ENCODE results near the gene SUPT4H1. TPM values are rescaled to one million over a fixed set of nuclear protein-coding genes. Genes with fewer than 3 reads are reported as not detected.

The SUPT4H1 gene
- total RNA-seq, 1 donor, result 67.3 TPM

GRCh38 chr17:58331815-58332777 is 19.9 kb downstream of the SUPT4H1 start:
- DNase-seq (ENCODE audit: low read depth in 2 of 3, low spot score in 2 of 3), result peak; percentile 77 to 95 (median 89)

DNA sequence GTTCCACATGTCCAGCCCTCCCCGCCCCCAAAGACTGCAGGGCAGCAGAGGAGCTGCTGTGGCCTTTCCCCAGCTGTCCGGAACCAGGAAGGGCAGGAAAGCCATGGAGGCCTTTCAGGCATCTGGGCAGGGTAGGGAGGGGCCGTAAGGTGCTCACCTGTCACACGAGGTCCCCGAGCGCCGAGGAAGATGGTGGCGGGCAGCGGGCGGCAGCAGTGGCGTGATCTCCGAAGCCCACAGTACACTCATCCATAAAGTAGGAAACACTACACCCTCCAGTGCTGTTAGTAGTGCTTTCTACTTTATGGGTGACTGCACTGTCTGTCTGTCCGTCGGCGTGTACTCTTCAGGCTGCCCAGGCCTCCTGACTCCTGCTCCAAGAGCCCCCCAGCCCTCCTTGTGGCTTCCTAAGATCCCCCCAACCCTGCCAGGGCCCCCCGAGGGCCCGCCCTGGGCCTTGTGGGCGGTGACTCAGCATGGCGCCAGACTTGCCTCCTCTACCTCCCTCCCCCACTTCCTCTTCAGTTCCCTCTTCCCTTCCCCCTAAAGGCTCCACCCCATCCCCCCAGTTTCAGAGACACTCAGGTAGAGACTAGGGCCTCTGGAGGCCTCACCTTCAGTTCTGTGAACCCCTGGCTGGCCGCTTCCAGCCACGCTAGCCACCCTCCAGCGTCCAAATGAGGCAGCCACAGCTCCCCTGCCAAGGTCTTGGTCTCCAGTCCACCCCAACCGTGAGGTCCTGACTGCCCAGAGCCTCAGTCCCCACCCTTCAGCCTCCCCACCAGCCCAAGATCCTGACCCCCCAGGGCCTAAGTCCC is 20.8 kb downstream of the SUPT4H1 start:
- peak in 2 of 3 donors; percentile 74 to 78 for DNase-seq (ENCODE audit: low read depth in 2 of 3, low spot score in 2 of 3)

- no peak for DNase-seq (ENCODE audit: low read depth in 2 of 3, low spot score in 2 of 3)
These were observed 21.4 kb downstream of the SUPT4H1 start for GRCh38 chr17:58330538-58330996.

- DNase-seq (ENCODE audit: low read depth in 2 of 3, low spot score in 2 of 3), result peak in 1 of 3 donors; percentile 51
These were observed 22.0 kb downstream of the SUPT4H1 start for GRCh38 chr17:58329810-58330537.

DNA sequence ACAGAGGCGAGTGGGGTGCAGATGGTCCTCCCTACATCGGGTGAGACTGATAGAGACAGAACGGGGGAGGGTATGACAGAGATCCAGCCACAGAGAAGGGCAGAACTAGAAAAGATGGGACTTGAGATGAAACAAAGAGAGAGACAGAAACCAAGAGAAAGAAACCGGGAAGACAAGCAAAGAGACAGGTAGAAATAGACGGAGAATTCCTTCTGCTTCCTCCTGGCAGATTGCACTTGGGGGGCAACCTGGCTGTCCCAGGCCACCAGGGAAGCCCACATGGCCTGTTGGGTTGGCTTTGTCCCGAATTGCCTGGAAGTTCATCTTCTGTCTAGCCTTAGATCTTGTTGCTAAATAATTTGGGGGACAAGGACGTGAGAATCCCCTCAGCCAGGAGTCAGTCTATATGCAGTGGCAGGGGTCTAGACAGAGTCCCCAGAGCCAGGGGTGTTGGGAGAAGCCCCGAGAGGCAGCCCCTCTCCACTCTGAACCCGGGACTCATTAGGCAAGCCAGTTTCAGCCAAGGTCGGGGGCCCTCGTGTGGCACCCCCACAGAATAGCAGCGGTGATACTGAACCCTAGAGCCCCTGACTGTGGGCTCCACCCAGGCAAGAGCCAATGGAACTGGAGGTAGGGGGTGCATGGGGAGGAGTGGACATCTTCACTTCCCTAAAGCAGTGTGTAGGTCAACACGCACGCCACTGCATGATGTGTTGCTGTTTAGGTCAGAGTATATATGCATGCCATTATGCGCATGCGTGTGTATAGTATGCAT is 22.8 kb downstream of the SUPT4H1 start:
- DNase-seq (ENCODE audit: low read depth in 2 of 3, low spot score in 2 of 3), result peak in 2 of 3 donors; percentile 87 to 92

GRCh38 chr17:58328195-58329034 is 23.6 kb downstream of the SUPT4H1 start, which contains the start of gene TSPOAP1:
TSPOAP1 (minus strand) TSS chr17:58328795; CDS start chr17:58327920, 875 bp downstream.
- DNase-seq (ENCODE audit: low read depth in 2 of 3, low spot score in 2 of 3), result peak in 2 of 3 donors; percentile 84 to 88

DNA sequence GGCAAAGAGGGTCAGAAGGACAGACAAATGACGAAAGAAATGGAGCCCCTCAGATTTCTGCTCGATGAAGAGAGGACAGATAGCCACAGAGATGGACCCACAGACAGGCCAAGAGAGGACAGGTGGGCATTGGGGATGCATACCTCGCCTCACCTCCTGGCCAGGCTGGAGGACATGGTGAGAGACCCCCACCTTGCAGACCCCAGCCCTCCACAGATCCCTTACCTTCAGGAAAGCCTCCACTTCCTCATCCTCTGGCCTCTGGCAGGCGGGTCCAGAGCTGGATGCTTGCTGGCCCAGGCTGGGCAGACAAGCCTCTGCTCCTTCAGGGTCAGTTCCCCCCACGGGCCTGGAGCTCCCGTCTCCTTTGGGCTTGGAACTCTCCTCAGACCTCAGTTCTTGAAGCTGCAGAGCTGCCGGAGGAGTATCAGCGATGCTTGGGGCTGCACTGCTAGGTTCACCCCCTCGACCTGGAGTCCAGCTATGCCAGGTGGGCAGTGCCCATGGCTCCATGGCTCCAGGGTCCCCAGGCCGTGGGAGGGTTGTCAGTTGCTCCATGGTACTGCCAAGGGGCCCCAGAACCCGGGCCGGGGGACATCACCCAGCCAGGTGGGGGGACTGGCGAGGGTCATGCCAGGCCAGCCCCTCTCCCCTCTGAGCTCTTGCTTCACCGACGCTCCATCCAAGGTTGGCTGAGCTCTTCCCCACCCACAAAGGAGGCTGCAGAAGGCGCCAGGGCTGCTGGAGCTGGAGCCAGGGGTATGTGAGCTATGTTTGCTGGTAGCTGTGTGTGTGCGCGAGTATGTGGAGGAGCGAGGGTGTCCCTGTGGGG is 24.4 kb downstream of the SUPT4H1 start:
- peak in 1 of 3 donors; percentile 40 for DNase-seq (ENCODE audit: low read depth in 2 of 3, low spot score in 2 of 3)

GRCh38 chr17:58326609-58327362 is 25.2 kb downstream of the SUPT4H1 start:
- DNase-seq (ENCODE audit: low read depth in 2 of 3, low spot score in 2 of 3), result no peak

GRCh38 chr17:58325976-58326468 is 26.0 kb downstream of the SUPT4H1 start:
- DNase-seq (ENCODE audit: low read depth in 2 of 3, low spot score in 2 of 3), result no peak

- DNase-seq (ENCODE audit: low read depth in 2 of 3, low spot score in 2 of 3), result no peak
These were observed 26.7 kb downstream of the SUPT4H1 start for GRCh38 chr17:58325289-58325726.

DNA sequence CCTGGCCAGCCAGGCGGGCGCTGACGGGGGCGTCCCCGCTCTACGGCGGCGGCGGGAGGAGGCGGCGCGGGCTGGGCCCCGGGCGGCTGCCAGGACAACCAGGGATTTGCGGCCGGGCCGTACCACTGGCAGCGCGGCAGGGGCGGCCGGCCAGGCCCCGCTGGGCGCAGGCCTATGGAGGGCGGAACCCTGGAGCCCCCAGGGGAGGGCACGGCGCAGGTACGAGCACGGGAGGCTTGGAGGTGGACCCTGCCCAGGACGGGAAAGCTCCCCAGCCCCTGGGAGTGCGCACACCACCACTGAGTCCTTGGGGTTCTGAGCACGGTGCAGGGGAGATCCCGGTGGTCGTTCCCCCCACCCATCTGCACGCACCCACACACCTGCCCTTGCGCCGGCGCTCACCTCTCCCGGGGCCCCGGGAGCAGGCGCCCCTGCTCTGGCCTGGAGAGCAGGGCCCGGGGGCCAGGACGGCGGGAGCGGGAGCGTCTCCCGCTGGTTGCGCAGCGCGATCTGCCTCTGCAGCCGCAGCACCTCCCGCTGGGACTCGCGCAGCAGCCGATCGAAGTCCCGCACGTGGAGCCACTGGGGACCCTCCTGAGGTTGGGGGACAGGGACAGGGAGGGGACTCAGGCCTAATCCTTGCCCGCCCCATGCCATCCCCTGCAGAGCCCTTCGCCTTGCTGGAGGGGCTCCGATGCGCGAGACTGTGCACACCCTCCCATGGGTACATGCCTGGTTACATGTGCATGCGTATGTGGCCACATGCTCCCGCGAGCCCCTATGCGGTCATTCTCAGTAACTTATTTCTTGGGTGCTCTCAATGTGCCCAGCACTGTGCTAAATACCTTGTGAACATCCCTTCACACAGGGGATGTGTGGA is 27.4 kb downstream of the SUPT4H1 start:
- peak in 1 of 3 donors; percentile 41 for DNase-seq (ENCODE audit: low read depth in 2 of 3, low spot score in 2 of 3)

DNA sequence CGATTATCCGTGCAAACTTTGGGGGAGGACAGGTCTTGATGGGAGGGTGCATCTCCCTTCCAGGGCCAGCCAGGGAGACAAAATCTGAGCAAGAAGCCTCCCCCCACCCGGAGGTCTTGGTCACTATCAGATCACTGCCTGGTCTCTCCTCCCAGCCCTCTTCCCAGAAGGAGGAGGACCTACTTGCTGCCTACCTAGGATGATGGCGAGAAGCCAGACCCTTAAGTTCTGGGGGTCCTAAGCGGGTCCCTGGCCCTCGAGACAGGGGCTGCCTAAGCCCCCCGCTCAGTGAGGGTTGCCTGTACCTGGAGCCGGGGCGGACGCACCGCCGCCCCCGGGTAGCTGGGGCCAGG is 28.0 kb downstream of the SUPT4H1 start:
- DNase-seq (ENCODE audit: low read depth in 2 of 3, low spot score in 2 of 3), result no peak

DNA sequence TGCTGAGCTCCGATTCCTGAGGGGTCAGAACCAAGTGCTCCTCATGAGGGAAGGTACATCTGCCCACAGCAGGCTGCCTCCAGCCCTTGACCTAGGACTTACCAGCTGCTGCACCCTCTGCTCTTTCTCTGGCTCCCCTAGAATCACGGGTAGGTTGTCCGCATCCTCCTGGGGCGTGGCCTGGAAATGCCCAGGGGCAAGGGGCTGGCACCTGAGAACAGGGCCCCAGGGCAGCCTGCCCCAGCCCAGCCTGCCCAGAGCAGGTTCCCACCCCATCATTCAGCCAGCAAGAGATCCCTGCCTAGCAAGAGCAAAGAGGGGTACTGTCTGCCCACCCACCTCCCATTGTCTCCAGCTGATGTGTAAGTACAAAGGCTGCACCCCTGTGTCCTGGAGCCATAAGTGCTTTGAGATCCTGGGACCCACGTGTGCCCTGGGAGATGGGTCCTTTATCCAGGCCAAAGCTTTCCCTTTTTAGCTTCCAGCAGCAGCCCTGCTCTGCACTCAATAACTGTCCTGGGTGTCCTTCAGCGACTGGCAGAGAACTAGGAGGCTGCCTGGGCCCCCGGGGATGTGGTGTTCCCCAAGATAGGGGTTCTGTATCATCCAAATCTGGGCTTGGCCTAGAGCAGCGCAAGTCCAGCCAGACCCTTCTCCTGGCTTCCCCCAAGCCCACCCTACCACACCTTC is 28.5 kb downstream of the SUPT4H1 start:
- DNase-seq (ENCODE audit: low read depth in 2 of 3, low spot score in 2 of 3), result no peak

GRCh38 chr17:58322581-58323185 is 29.3 kb downstream of the SUPT4H1 start:
- DNase-seq (ENCODE audit: low read depth in 2 of 3, low spot score in 2 of 3), result no peak

Data from hematopoietic multipotent progenitor cell (in vitro differentiated cells).